Upper lobe of right lung (tissue), 1 donor: ENCODE data around the gene GNGT2. TPM values are rescaled to one million over a fixed set of nuclear protein-coding genes. Genes with fewer than 3 reads are reported as not detected.
"Not testable (repeated sequence)": the region's sequence is repeated elsewhere in the genome, so short reads cannot be mapped to it uniquely, and the experiment has no call there.

ENCODE experiments used
- ATAC-seq: fragments of 200-7000 bp; cut with Tn5 transposase; one replicate; pipeline ENCODE4 v1.9.1; 2020; ENCODE audit warnings: mild to moderate bottlenecking, moderate library complexity
- DNase-seq: peaks from one replicate; pipeline ENCODE4 v3.0.0-alpha.2; 2020
- H3K27ac ChIP-seq: fragments of 200-600 bp; one replicate; pipeline ENCODE4 v1.8.0; 2022
- H3K27me3 ChIP-seq: fragments of 200-600 bp; one replicate; pipeline ENCODE4 v1.8.0; 2022; ENCODE audit warnings: mild to moderate bottlenecking
- H3K36me3 ChIP-seq: fragments of 200-600 bp; one replicate; pipeline ENCODE4 v1.8.0; 2022
- H3K4me1 ChIP-seq: fragments of 200-600 bp; one replicate; pipeline ENCODE4 v1.8.0; 2022
- H3K4me3 ChIP-seq: fragments of 200-600 bp; one replicate; pipeline ENCODE4 v1.8.0; 2022; ENCODE audit warnings: mild to moderate bottlenecking
- H3K9me3 ChIP-seq: fragments of 200-600 bp; one replicate; pipeline ENCODE4 v1.8.0; 2022
- intact Hi-C: fragments of 100-400 bp; cut with DNase I; formaldehyde crosslinking; loops from one replicate; pipeline ENCODE4 v1.11.0; 2022
- total RNA-seq: library from RNA; stranded (reverse); fragmentation: NEBNext Ultra II Directional; extraction: Animal tissue kit (Norgen Biotek cat#: 25700); gene quantifications from one replicate; pipeline ENCODE4 v1.2.1, GENCODE V29; 2021
- TF ChIP-seq, protein P1 (sequence below): fragments of 200-600 bp; IDR thresholded peaks from one replicate; pipeline ENCODE4 v1.8.0; 2022; ENCODE audit warnings: antibody characterized with exemption
- donor health status: DM: no; HTN: yes; CAD: no; lungs with severe emphysema.

GNGT2 gene
- total RNA-seq, 1 donor from 2014 or later, result 8.5 TPM

DNA sequence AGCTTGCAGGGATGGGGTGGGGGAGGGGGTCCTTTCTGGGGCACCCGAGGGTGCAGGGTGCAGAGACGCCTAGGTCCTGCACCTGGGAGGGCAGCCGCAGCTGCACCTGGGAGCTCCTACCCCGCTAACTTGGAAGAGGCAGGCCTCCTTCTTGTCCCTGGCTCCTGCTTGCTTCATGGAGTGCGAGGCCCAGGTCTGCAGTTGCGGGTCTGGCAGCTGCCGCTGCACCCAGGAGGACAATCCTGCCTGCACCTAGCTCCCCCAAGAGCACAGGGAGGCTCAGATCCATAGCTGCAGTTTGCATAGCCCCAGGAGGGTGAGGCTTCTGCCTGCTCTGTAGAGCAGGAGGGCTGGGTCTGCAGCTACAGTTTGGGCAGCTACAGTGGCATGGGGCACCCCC is 26.6 kb downstream of the GNGT2 start:
- Histone ChIP-seq H3K4me3 (no peak overlapping the region), H3K27ac (no peak overlapping the region), H3K9me3 (peaks cover 5% of the 10 kb centered on the region), H3K27me3 (no peaks in the 10 kb centered on the region), H3K36me3 (no peaks in the 10 kb centered on the region), H3K4me1 (no peaks in the 10 kb centered on the region)
- ATAC-seq, result no peak
- TF ChIP-seq, protein P1, sequence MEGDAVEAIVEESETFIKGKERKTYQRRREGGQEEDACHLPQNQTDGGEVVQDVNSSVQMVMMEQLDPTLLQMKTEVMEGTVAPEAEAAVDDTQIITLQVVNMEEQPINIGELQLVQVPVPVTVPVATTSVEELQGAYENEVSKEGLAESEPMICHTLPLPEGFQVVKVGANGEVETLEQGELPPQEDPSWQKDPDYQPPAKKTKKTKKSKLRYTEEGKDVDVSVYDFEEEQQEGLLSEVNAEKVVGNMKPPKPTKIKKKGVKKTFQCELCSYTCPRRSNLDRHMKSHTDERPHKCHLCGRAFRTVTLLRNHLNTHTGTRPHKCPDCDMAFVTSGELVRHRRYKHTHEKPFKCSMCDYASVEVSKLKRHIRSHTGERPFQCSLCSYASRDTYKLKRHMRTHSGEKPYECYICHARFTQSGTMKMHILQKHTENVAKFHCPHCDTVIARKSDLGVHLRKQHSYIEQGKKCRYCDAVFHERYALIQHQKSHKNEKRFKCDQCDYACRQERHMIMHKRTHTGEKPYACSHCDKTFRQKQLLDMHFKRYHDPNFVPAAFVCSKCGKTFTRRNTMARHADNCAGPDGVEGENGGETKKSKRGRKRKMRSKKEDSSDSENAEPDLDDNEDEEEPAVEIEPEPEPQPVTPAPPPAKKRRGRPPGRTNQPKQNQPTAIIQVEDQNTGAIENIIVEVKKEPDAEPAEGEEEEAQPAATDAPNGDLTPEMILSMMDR, result no peak
- intact Hi-C loops, result no loop called here
- DNase-seq, result no peak

DNA sequence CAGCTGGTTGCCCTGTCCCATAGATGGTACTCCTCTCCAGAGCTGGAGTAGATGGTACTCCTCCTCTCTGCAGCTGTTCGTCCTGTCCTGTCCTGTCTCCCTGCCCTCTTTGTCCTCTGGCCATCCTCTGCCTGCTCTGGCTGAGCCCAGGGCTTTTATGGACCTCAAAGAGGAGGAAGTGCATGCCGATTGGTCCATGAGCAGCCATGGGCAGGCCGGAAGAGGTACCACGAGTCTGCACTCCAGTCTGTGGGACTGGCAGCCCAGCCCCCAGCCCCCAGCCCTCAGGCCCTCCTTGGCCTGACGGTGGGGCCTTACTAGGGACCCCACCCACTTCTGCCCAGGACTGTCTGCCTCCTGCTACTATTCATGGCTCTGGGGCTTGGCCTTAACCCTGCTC is 27.0 kb downstream of the GNGT2 start:
- Histone ChIP-seq H3K27me3 (no peaks in the 10 kb centered on the region), H3K4me3 (no peak overlapping the region), H3K27ac (no peak overlapping the region), H3K9me3 (peaks cover 5% of the 10 kb centered on the region), H3K36me3 (no peaks in the 10 kb centered on the region), H3K4me1 (no peaks in the 10 kb centered on the region)
- DNase-seq (no peak), ATAC-seq (no peak)
- TF ChIP-seq, protein P1, result no peak
- intact Hi-C loops, result no loop called here

DNA sequence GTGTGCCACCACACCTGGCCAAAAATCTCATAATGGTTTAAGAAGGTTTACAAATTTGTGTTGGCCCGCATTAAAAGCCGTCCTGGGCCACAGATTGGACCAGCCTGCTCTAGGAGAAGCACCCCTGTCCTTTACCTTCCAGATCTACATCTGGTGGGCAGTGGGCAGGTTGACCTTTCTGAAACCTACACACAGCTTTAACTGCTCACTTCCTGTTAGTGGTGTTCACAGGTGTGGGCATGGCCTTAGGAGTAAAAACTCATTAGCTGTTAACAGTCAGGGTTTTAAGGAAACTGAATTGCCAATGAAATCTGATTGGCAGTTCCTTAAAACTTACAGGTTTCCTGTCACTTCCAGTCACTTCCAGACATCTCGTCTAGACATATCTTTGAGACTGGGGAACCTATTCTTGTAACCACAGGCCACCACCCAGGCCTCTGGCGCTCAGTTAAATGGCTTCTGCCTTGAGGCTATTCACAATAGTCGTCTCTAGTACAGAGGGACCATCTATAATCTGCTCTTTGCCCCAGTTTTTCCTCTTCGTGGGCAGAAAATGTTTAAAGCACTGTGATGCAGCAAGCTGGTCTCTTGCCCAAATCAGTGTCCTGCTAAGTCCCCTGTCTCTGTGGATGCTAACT is 29.3 kb downstream of the GNGT2 start:
- Histone ChIP-seq H3K27me3 (no peaks in the 10 kb centered on the region), H3K9me3 (peaks cover 13% of the 10 kb centered on the region), H3K4me1 (no peaks in the 10 kb centered on the region), H3K4me3 (no peak overlapping the region), H3K36me3 (no peaks in the 10 kb centered on the region), H3K27ac (no peak overlapping the region)
- no peak for DNase-seq
- no peak for ATAC-seq
- TF ChIP-seq, protein P1, result no peak
- intact Hi-C loops, result no loop called here

DNA sequence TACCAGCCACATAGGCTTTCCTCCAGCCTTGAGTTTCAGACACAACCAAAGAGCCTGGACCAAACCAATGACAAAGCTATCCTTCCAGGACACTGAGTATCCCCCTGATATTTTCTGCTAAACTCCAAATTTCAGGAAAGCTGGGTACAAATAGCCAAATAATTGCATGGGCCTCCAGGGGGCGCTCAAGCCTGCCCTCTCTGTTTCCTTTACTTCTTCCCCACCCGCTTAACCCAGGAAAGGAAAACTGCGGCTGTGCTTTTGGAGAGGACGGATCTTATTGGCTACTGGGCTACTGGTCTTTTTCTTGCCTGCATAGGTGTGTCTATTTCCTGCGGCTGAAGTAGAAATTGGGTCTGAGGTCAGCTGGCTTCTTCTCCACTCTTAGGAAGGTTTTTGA is 30.1 kb downstream of the GNGT2 start:
- Histone ChIP-seq H3K4me3 (no peak overlapping the region), H3K36me3 (no peaks in the 10 kb centered on the region), H3K4me1 (no peaks in the 10 kb centered on the region), H3K9me3 (peaks cover 14% of the 10 kb centered on the region), H3K27ac (no peak overlapping the region), H3K27me3 (no peaks in the 10 kb centered on the region)
- ATAC-seq (peak; percentile 95), DNase-seq (peak; percentile 77)
- TF ChIP-seq, protein P1, result peak; percentile 86
- intact Hi-C loops, result no loop called here

DNA sequence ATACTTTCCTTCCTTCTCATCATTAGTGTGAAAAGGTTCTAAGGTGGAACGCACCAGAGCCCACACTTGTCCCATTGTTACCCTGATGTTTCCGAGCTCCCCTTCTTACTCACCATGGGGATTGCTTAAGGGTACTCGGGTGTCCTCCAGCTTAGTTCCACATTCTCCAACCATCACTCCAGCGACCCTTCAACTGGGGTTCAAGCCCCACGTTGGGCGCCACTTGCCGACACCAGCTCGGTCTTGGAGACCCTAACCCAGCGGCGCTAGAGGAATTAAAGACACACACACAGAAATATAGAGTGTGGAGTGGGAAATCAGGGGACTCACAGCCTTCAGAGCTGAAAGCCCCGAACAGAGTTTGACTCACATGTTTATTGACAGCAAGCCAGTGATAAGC is 34.4 kb downstream of the GNGT2 start:
- DNase-seq, ATAC-seq, H3K27ac ChIP-seq, H3K4me1 ChIP-seq, H3K4me3 ChIP-seq, H3K9me3 ChIP-seq, H3K27me3 ChIP-seq, intact Hi-C loops, H3K36me3 ChIP-seq: not testable (repeated sequence)

DNA sequence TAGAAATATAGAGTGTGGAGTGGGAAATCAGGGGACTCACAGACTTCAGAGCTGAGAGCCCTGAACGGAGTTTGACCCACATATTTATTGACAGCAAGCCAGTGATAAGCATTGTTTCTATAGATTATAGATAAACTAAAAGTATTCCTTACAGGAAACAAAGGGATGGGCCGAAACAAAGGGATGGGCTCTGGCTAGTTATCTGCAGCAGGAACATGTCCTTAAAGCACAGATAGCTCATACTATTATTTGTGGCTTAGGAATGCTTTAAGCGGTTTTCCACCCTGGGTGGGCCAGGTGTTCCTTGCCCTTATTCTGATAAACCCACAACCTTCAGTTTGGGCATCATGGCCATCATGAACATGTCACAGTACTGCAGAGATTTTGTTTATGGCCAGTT is 39.7 kb downstream of the GNGT2 start:
- H3K27me3 ChIP-seq, result peaks cover 26% of the 10 kb centered on the region
- H3K4me3 ChIP-seq, H3K9me3 ChIP-seq, ATAC-seq, H3K4me1 ChIP-seq, DNase-seq, H3K36me3 ChIP-seq, H3K27ac ChIP-seq, intact Hi-C loops: not testable (repeated sequence)

DNA sequence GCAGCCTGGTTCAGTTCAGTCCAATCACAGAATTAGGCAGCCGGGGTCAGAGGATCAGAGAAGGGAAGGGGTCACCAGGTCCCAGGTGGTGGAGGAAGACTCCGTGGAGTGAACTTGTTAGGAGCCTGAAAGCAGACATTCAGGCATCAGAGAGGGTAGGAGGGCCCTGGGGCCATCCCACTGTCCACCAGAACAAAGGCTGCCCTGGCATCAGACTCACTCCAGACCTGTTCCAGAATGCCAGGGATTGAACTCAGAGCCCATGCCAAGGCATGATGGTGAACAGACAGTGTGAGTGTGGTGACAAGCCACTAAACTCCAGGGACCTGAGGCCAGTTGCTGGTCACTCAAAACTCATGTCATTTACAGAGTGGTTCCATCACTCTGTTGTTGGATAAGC is 40.2 kb downstream of the GNGT2 start:
- Histone ChIP-seq H3K4me1 (no peaks in the 10 kb centered on the region), H3K27ac (no peak overlapping the region), H3K4me3 (no peak overlapping the region), H3K9me3 (no peaks in the 10 kb centered on the region), H3K27me3 (peaks cover 26% of the 10 kb centered on the region), H3K36me3 (no peaks in the 10 kb centered on the region)
- DNase-seq (no peak), ATAC-seq (no peak)
- TF ChIP-seq, protein P1, result no peak
- intact Hi-C loops, result no loop called here
